Thyroid gland (tissue), 4 donors: ENCODE data around the gene NUDCD3.

Source experiments
- POLR2A ChIP-seq, 2 donors: fragments of 450-650 bp; IDR thresholded peaks; one replicate each; pipeline ENCODE4 v1.6.1; 2017; ENCODE audit warnings: antibody characterized with exemption in 2 of 2, mild to moderate bottlenecking in 2 of 2, moderate library complexity in 1 of 2
- TF ChIP-seq, protein P1 (sequence below), 6 experiments: fragments of 200-600 bp in 3 of 6; fragments of 450-650 bp in 3 of 6; sonication (generic) in 3 of 6; IDR thresholded peaks; one replicate each; pipeline ENCODE4 v1.5.1; 2016 to 2019; ENCODE audit warnings: antibody characterized with exemption in 6 of 6, mild to moderate bottlenecking in 2 of 6, inconsistent platforms in 1 of 6, moderate library complexity in 1 of 6

DNA sequence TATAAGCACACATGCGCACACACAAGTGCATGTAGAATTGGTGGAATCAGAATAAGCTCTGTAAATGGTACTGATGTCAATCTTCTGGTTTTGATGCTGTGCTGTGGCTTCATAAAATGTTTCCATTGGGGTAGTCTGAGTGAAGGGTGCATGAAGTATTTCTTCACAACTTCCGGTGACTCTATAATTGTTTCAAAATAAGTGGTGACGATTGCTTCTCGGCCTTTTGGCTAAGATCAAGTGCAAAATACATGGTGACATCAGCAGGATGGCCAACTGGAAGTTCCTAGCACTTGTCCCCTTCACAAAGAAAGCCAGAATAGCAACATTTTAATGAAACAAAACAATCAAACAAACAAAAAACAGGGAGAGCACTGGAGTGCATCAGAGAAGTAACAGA is 123.5 kb downstream of the NUDCD3 start:
- TF ChIP-seq, protein P1, sequence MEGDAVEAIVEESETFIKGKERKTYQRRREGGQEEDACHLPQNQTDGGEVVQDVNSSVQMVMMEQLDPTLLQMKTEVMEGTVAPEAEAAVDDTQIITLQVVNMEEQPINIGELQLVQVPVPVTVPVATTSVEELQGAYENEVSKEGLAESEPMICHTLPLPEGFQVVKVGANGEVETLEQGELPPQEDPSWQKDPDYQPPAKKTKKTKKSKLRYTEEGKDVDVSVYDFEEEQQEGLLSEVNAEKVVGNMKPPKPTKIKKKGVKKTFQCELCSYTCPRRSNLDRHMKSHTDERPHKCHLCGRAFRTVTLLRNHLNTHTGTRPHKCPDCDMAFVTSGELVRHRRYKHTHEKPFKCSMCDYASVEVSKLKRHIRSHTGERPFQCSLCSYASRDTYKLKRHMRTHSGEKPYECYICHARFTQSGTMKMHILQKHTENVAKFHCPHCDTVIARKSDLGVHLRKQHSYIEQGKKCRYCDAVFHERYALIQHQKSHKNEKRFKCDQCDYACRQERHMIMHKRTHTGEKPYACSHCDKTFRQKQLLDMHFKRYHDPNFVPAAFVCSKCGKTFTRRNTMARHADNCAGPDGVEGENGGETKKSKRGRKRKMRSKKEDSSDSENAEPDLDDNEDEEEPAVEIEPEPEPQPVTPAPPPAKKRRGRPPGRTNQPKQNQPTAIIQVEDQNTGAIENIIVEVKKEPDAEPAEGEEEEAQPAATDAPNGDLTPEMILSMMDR (IDR thresholded peaks at IDR 0.05) = no peak
- TF ChIP-seq POLR2A (IDR thresholded peaks at IDR 0.05) = no peak
